HepG2 (cell line): ENCODE data around the gene COQ9. TPM values are rescaled to one million over a fixed set of nuclear protein-coding genes. Genes with fewer than 3 reads are reported as not detected.

Source experiments
- ADNP ChIP-seq: sonication (generic); formaldehyde crosslinking; IDR thresholded peaks from 2 replicates; pipeline ENCODE4 v1.4.0; 2020; ENCODE audit warnings: missing genetic modification reagents
- BRD4 ChIP-seq: sonication (generic); formaldehyde crosslinking; IDR thresholded peaks from 2 replicates; pipeline ENCODE4 v1.4.0; 2020; ENCODE audit warnings: missing genetic modification reagents
- ELF3 ChIP-seq: IDR thresholded peaks from 2 replicates; pipeline ENCODE4 v1.6.1; 2016; ENCODE audit warnings: missing genetic modification reagents, missing compliant biosample characterization
- FOXC1 ChIP-seq: sonication (generic); formaldehyde crosslinking; IDR thresholded peaks from 2 replicates; pipeline ENCODE4 v1.8.0; 2022; ENCODE audit warnings: mild to moderate bottlenecking, missing genetic modification reagents, borderline replicate concordance
- GABPA ChIP-seq, 2 experiments: IDR thresholded peaks; 2 replicates each; pipeline ENCODE4 v1.6.1; 2011 to 2016; ENCODE audit warnings: low read depth in 2 of 2, low read length in 1 of 2, missing biosample characterization in 1 of 2, missing genetic modification characterization in 1 of 2
- GATA4 ChIP-seq: sonication (generic); IDR thresholded peaks from 2 replicates; pipeline ENCODE4 v1.6.1; 2016; ENCODE audit warnings: antibody characterized with exemption, low read depth, borderline replicate concordance
- GZF1 ChIP-seq: sonication (generic); formaldehyde crosslinking; IDR thresholded peaks from 2 replicates; pipeline ENCODE4 v1.5.1; 2020; ENCODE audit warnings: mild to moderate bottlenecking, missing genetic modification reagents
- KDM2A ChIP-seq: sonication (generic); formaldehyde crosslinking; IDR thresholded peaks from 2 replicates; pipeline ENCODE4 v1.4.0; 2020; ENCODE audit warnings: low read depth, missing genetic modification reagents, borderline replicate concordance
- MAFG ChIP-seq: sonication (generic); formaldehyde crosslinking; IDR thresholded peaks from 2 replicates; pipeline ENCODE4 v1.5.1; 2020; ENCODE audit warnings: mild to moderate bottlenecking, missing genetic modification reagents
- MTA1 ChIP-seq: sonication (generic); formaldehyde crosslinking; IDR thresholded peaks from 2 replicates; pipeline ENCODE4 v1.4.0; 2020; ENCODE audit warnings: missing genetic modification reagents, mild to moderate bottlenecking, borderline replicate concordance
- MTA3 ChIP-seq: sonication (generic); formaldehyde crosslinking; IDR thresholded peaks from 2 replicates; pipeline ENCODE4 v1.4.0; 2020; ENCODE audit warnings: missing genetic modification reagents
- NFIB ChIP-seq: sonication (generic); formaldehyde crosslinking; IDR thresholded peaks from 2 replicates; pipeline ENCODE4 v1.9.0; 2021; ENCODE audit warnings: missing genetic modification reagents, mild to moderate bottlenecking, borderline replicate concordance
- NONO ChIP-seq, 2 experiments: fragments of 450-650 bp in 1 of 2; sonication (generic) in 1 of 2; formaldehyde crosslinking in 1 of 2; IDR thresholded peaks in 1 of 2; conservative IDR thresholded peaks in 1 of 2; 2 replicates each; pipeline versions ENCODE4 v1.6.1 to v1.8.0; 2017 to 2022; ENCODE audit warnings: mild to moderate bottlenecking in 1 of 2, missing genetic modification reagents in 1 of 2, moderate library complexity in 1 of 2
- NR2F2 ChIP-seq: IDR thresholded peaks from 2 replicates; pipeline ENCODE4 v1.6.1; 2012; ENCODE audit warnings: low read depth, inconsistent platforms, borderline replicate concordance
- RAD51 ChIP-seq: fragments of 450-650 bp; IDR thresholded peaks from 2 replicates; pipeline ENCODE4 v1.6.1; 2016; ENCODE audit warnings: borderline replicate concordance
- REL ChIP-seq: sonication (generic); formaldehyde crosslinking; conservative IDR thresholded peaks from 2 replicates; pipeline ENCODE4 v1.8.0; 2022; ENCODE audit warnings: mild to moderate bottlenecking, missing genetic modification reagents, moderate library complexity
- RFXANK ChIP-seq: IDR thresholded peaks from 2 replicates; pipeline ENCODE4 v1.6.1; 2016
- SP2 ChIP-seq: sonication (generic); formaldehyde crosslinking; IDR thresholded peaks from 2 replicates; pipeline ENCODE4 v1.5.1; 2020; ENCODE audit warnings: mild to moderate bottlenecking, missing genetic modification reagents
- SRSF1 ChIP-seq: fragments of 200-400 bp; formaldehyde crosslinking; optimal IDR thresholded peaks from 2 replicates; pipeline ENCODE3; 2017; ENCODE audit warnings: mild to moderate bottlenecking, low read depth, low read length, moderate library complexity
- ZKSCAN8 ChIP-seq: IDR thresholded peaks from 2 replicates; pipeline ENCODE4 v1.6.1; 2016; ENCODE audit warnings: borderline replicate concordance, missing genetic modification reagents, missing compliant biosample characterization
- ZNF3 ChIP-seq: IDR thresholded peaks from 2 replicates; pipeline ENCODE4 v1.7.0; 2017; ENCODE audit warnings: inconsistent platforms
- ZNF317 ChIP-seq: sonication (generic); formaldehyde crosslinking; IDR thresholded peaks from 2 replicates; pipeline ENCODE4 v1.5.0; 2020; ENCODE audit warnings: mild to moderate bottlenecking, missing genetic modification reagents
- ZNF350 ChIP-seq: sonication (generic); formaldehyde crosslinking; IDR thresholded peaks from 2 replicates; pipeline ENCODE4 v1.4.0; 2020; ENCODE audit warnings: mild to moderate bottlenecking, low read depth, missing genetic modification reagents, borderline replicate concordance
- ZNF354B ChIP-seq: sonication (generic); formaldehyde crosslinking; IDR thresholded peaks from 2 replicates; pipeline ENCODE4 v1.8.0; 2022; ENCODE audit warnings: mild to moderate bottlenecking, missing genetic modification reagents
- ZNF367 ChIP-seq: sonication (generic); formaldehyde crosslinking; IDR thresholded peaks from 2 replicates; pipeline ENCODE4 v1.4.0; 2020; ENCODE audit warnings: missing genetic modification reagents, borderline replicate concordance
- ZNF607 ChIP-seq: sonication (generic); formaldehyde crosslinking; IDR thresholded peaks from 2 replicates; pipeline ENCODE4 v1.5.1; 2020; ENCODE audit warnings: missing genetic modification reagents, mild to moderate bottlenecking, borderline replicate concordance
- ZNF775 ChIP-seq: sonication (generic); formaldehyde crosslinking; IDR thresholded peaks from 2 replicates; pipeline ENCODE4 v1.4.0; 2020; ENCODE audit warnings: missing genetic modification reagents, mild to moderate bottlenecking, moderate library complexity, borderline replicate concordance
- polyA plus RNA-seq, 8 experiments: library from polyadenylated mRNA; depleted of rRNA in 3 of 8; stranded (reverse) in 7 of 8; unstranded in 1 of 8; fragments of >200 nt; fragmentation: Illumina TruSeq in 4 of 8; extraction: Trizol in 4 of 8; gene quantifications; 2 replicates each; pipeline versions ENCODE4 v1.2.1 to v1.2.3, GENCODE V29; 2011 to 2016; ENCODE audit warnings: low read depth in 4 of 8, missing spikeins in 1 of 8, mixed read lengths in 1 of 8; ENCODE audit not compliant: insufficient read depth in 1 of 8
- total RNA-seq, 5 experiments: library from RNA; depleted of rRNA; stranded (reverse); fragments of >200 nt; fragmentation: Illumina TruSeq; extraction: Trizol; gene quantifications; 2 replicates each; pipeline ENCODE4 v1.2.3, GENCODE V29; 2016; ENCODE audit warnings: low read depth in 1 of 5
- TF ChIP-seq, protein P1 (sequence below): sonication (generic); formaldehyde crosslinking; IDR thresholded peaks from 2 replicates; pipeline ENCODE4; 2020; ENCODE audit warnings: missing genetic modification reagents, mild to moderate bottlenecking, borderline replicate concordance

COQ9 gene
- total and polyA plus RNA-seq, 2 of the 13 experiments (the other 11 are each of a cell fraction or from before 2014, with no cell fraction given): 57.5 to 108 TPM

DNA sequence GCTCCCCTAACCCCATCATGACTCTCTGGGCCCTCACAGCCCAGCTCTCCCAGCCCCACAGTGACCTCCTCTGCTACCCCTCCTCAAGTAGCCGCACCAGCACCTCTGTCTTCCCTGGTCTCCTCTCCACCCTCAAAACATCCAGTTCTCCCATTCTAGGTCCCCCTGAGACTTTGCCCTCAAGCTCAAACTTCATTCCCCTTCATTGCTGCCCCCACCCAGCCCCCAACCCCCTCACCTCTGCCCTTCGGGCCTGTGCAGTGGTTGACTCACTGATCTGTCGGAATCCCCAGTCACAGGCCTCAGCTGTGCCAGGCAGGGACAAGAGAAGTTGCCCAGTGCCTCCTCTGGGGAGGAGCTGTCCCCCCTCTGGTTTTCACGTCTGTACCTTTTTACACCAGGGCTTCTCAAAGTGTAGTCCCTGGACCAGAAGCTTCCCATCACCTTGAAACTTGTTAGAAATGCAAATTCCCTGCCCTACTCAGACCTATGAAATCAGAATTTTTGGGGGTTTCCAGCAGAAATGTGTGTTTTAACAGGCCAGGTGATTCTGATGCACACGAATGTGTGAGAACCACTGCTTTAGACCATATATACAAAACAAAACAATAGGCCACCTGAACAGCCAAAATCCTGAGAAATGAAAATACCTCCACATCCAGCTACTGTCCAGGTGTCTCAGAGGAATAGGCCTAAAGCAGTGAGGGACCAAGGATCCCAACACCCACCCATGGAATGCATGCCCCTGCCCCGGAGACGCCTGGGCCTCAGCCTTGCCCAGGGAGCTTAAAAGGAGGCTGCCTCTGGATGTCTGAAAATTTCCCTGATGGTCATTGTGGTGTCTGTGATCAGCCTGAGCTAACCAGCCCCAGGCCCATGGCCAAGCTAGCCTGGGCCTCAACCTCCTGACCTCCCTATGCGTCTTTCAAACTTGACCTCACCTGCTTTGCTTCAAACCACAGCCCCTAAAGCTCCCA lies 39.9 kb downstream of the COQ9 start (continued):
- peak; percentile 53 for TF ChIP-seq SRSF1
- no peak for TF ChIP-seq GABPA (IDR thresholded peaks at IDR 0.05; ENCODE audit: low read depth, low read length)
- TF ChIP-seq GABPA (CRISPR knock-in tag; IDR thresholded peaks at IDR 0.05; ENCODE audit: low read depth): no peak
- no peak for TF ChIP-seq ZNF3 (CRISPR knock-in tag)
- no peak for TF ChIP-seq KDM2A (CRISPR knock-in tag)
- TF ChIP-seq RFXANK (CRISPR knock-in tag): no peak
- TF ChIP-seq BRD4 (CRISPR knock-in tag): no peak
- no peak for TF ChIP-seq RAD51
- peak; percentile 98; the same call in 1 of the 2 replicates for TF ChIP-seq GZF1 (CRISPR knock-in tag)
- no peak for TF ChIP-seq ADNP (CRISPR knock-in tag)
- TF ChIP-seq MTA3 (CRISPR knock-in tag): no peak
- TF ChIP-seq MAFG (CRISPR knock-in tag): no peak
- no peak for TF ChIP-seq ZNF775 (CRISPR knock-in tag)
- no peak for TF ChIP-seq ZNF607
- no peak for TF ChIP-seq MTA1
- TF ChIP-seq FOXC1: peak; percentile 58; the same call in 1 of the 2 replicates
- TF ChIP-seq, protein P1, sequence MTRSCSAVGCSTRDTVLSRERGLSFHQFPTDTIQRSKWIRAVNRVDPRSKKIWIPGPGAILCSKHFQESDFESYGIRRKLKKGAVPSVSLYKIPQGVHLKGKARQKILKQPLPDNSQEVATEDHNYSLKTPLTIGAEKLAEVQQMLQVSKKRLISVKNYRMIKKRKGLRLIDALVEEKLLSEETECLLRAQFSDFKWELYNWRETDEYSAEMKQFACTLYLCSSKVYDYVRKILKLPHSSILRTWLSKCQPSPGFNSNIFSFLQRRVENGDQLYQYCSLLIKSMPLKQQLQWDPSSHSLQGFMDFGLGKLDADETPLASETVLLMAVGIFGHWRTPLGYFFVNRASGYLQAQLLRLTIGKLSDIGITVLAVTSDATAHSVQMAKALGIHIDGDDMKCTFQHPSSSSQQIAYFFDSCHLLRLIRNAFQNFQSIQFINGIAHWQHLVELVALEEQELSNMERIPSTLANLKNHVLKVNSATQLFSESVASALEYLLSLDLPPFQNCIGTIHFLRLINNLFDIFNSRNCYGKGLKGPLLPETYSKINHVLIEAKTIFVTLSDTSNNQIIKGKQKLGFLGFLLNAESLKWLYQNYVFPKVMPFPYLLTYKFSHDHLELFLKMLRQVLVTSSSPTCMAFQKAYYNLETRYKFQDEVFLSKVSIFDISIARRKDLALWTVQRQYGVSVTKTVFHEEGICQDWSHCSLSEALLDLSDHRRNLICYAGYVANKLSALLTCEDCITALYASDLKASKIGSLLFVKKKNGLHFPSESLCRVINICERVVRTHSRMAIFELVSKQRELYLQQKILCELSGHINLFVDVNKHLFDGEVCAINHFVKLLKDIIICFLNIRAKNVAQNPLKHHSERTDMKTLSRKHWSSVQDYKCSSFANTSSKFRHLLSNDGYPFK (CRISPR knock-in tag): no peak
- no peak for TF ChIP-seq NFIB
- TF ChIP-seq SP2: no peak
- TF ChIP-seq ZNF350 (CRISPR knock-in tag): 0 out of 2 replicates have a peak, but pooled peaks have one; percentile 13
- 0 out of 2 replicates have a peak, but pooled peaks have one; percentile 8 for TF ChIP-seq NR2F2
- no peak for TF ChIP-seq GATA4
- no peak for TF ChIP-seq ZNF367
- TF ChIP-seq ELF3 (CRISPR knock-in tag): no peak
- TF ChIP-seq ZNF354B (CRISPR knock-in tag): no peak
- TF ChIP-seq NONO (IDR thresholded peaks at IDR 0.05): no peak
- peak; percentile 75 for TF ChIP-seq NONO (CRISPR knock-in tag; conservative IDR thresholded peaks at IDR 0.05)
- peak; percentile 61; the same call in 1 of the 2 replicates for TF ChIP-seq REL (CRISPR knock-in tag)
- no peak for TF ChIP-seq ZKSCAN8 (CRISPR knock-in tag)
- no peak for TF ChIP-seq ZNF317 (CRISPR knock-in tag)
